ENCODE measurements around the gene CAMK1D.

The CAMK1D gene

GRCh38 chr10:12782537-12782936 is 433.2 kb downstream of the CAMK1D start:
- no peaks in the 10 kb centered on the region for H3K9me3 ChIP-seq (ENCODE audit: control insufficient read depth in 2 of 2, low read length in 2 of 2)
- no peak overlapping the region for H3K4me3 ChIP-seq (ENCODE audit: low read length in 2 of 2)
- H3K36me3 ChIP-seq (ENCODE audit: control insufficient read depth in 2 of 2, insufficient read depth in 2 of 2, low read length in 2 of 2): peaks cover 0 to 7% of the 10 kb centered on the region in 2 donors
- no peaks in the 10 kb centered on the region for H3K27me3 ChIP-seq (ENCODE audit: control insufficient read depth in 1 of 2, insufficient read depth in 2 of 2, low read length in 2 of 2)
- no peak overlapping the region for H3K27ac ChIP-seq (ENCODE audit: low read length)
- no peak overlapping the region for H3K9ac ChIP-seq (ENCODE audit: low read length in 2 of 2)
- peaks cover 4% of the 10 kb centered on the region for H3K4me1 ChIP-seq (ENCODE audit: control insufficient read depth, insufficient read depth, low read length)

GRCh38 chr10:12783293-12783692 is 433.9 kb downstream of the CAMK1D start:
- peaks cover 4% of the 10 kb centered on the region for H3K4me1 ChIP-seq (ENCODE audit: control insufficient read depth, insufficient read depth, low read length)
- H3K27ac ChIP-seq (ENCODE audit: low read length): no peak overlapping the region
- H3K4me3 ChIP-seq (ENCODE audit: low read length in 2 of 2): no peak overlapping the region
- H3K27me3 ChIP-seq (ENCODE audit: control insufficient read depth in 1 of 2, insufficient read depth in 2 of 2, low read length in 2 of 2): no peaks in the 10 kb centered on the region
- no peaks in the 10 kb centered on the region for H3K9me3 ChIP-seq (ENCODE audit: control insufficient read depth in 2 of 2, low read length in 2 of 2)
- H3K36me3 ChIP-seq (ENCODE audit: control insufficient read depth in 2 of 2, insufficient read depth in 2 of 2, low read length in 2 of 2): peaks cover 0 to 7% of the 10 kb centered on the region in 2 donors
- H3K9ac ChIP-seq (ENCODE audit: low read length in 2 of 2): no peak overlapping the region

DNA sequence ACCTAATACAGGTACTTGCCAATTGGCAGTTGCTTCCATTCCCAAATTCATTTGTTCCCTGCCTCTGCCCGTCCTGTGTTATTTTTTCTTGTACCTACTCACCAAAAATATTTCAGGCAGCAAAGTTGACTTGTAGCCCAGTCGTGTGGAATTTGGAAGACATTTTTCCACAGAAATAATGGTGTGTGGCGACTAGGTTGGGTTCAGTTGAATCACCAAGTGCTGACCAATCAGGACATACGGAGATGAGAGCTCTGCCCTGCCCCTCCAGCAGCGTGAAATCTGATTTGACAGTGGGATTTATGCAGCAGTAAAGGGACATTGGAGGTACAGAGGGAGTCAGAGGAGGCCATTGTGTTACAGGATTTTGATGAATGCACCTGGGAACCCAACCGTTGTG is 435.3 kb downstream of the CAMK1D start:
- Histone ChIP-seq H3K36me3 (ENCODE audit: control insufficient read depth in 2 of 2, insufficient read depth in 2 of 2, low read length in 2 of 2) (peaks cover 0 to 7% of the 10 kb centered on the region in 2 donors), H3K9me3 (ENCODE audit: control insufficient read depth in 2 of 2, low read length in 2 of 2) (no peaks in the 10 kb centered on the region), H3K9ac (ENCODE audit: low read length in 2 of 2) (no peak overlapping the region), H3K4me3 (ENCODE audit: low read length in 2 of 2) (no peak overlapping the region), H3K4me1 (ENCODE audit: control insufficient read depth, insufficient read depth, low read length) (peaks cover 4% of the 10 kb centered on the region), H3K27me3 (ENCODE audit: control insufficient read depth in 1 of 2, insufficient read depth in 2 of 2, low read length in 2 of 2) (no peaks in the 10 kb centered on the region), H3K27ac (ENCODE audit: low read length) (no peak overlapping the region)

- no peak overlapping the region for H3K9ac ChIP-seq (ENCODE audit: low read length in 2 of 2)
- H3K27me3 ChIP-seq (ENCODE audit: control insufficient read depth in 1 of 2, insufficient read depth in 2 of 2, low read length in 2 of 2): no peaks in the 10 kb centered on the region
- H3K36me3 ChIP-seq (ENCODE audit: control insufficient read depth in 2 of 2, insufficient read depth in 2 of 2, low read length in 2 of 2): peaks cover 0 to 6% of the 10 kb centered on the region in 2 donors
- no peaks in the 10 kb centered on the region for H3K9me3 ChIP-seq (ENCODE audit: control insufficient read depth in 2 of 2, low read length in 2 of 2)
- no peak overlapping the region for H3K27ac ChIP-seq (ENCODE audit: low read length)
- H3K4me1 ChIP-seq (ENCODE audit: control insufficient read depth, insufficient read depth, low read length): peaks cover 4% of the 10 kb centered on the region
- H3K4me3 ChIP-seq (ENCODE audit: low read length in 2 of 2): no peak overlapping the region
Measured at GRCh38 chr10:12785415-12785831, 436.1 kb downstream of the CAMK1D start.

DNA sequence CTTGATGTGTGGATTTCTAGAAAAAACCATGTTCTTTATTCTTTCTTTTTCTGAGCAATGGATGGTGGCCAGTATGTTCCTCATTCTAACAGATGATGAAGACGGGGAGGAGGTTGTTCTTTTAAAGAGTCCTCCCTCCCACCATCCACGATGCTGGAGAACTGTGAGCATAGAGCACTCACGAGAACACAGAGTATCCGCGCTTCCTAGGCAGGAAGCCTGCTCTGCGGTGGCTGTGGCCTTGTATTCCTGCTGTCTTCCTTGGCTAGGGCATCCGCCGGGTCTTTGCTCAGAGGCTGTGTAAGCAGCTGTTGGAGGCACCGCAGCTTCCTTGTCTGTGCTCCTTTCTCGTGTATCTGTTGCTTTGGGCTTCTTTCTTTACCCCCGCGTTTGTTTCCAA is 437.9 kb downstream of the CAMK1D start:
- H3K36me3 ChIP-seq (ENCODE audit: control insufficient read depth in 2 of 2, insufficient read depth in 2 of 2, low read length in 2 of 2): peaks cover 3% of the 10 kb centered on the region in 2 donors
- no peak overlapping the region for H3K4me3 ChIP-seq (ENCODE audit: low read length in 2 of 2)
- no peaks in the 10 kb centered on the region for H3K9me3 ChIP-seq (ENCODE audit: control insufficient read depth in 2 of 2, low read length in 2 of 2)
- no peaks in the 10 kb centered on the region for H3K27me3 ChIP-seq (ENCODE audit: control insufficient read depth in 1 of 2, insufficient read depth in 2 of 2, low read length in 2 of 2)
- no peak overlapping the region for H3K9ac ChIP-seq (ENCODE audit: low read length in 2 of 2)
- no peak overlapping the region for H3K27ac ChIP-seq (ENCODE audit: low read length)
- peaks cover 4% of the 10 kb centered on the region for H3K4me1 ChIP-seq (ENCODE audit: control insufficient read depth, insufficient read depth, low read length)

DNA sequence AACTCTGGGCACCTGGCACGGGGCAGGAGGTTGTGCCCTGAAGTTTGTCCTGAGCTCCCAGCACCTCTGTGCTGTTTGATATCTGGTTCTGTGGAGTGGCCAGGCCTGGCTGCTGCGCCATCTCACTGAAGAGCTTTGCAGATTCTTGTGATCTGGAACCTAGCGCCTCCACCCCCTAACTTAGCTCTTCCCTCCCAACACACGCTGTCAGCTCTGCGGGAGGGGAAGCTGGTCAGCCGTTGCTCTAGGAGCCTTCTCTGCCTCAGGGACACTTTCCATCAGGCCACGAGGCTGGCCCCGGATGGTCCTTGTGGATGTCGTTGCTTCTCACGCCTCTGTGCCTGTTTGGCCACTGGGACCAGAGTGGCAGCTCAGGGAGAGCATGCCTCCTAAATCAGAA is 438.9 kb downstream of the CAMK1D start:
- H3K27me3 ChIP-seq (ENCODE audit: control insufficient read depth in 1 of 2, insufficient read depth in 2 of 2, low read length in 2 of 2): no peaks in the 10 kb centered on the region
- no peak overlapping the region for H3K4me3 ChIP-seq (ENCODE audit: low read length in 2 of 2)
- no peak overlapping the region for H3K9ac ChIP-seq (ENCODE audit: low read length in 2 of 2)
- no peaks in the 10 kb centered on the region for H3K9me3 ChIP-seq (ENCODE audit: control insufficient read depth in 2 of 2, low read length in 2 of 2)
- no peak overlapping the region for H3K27ac ChIP-seq (ENCODE audit: low read length)
- H3K36me3 ChIP-seq (ENCODE audit: control insufficient read depth in 2 of 2, insufficient read depth in 2 of 2, low read length in 2 of 2): peaks cover 6 to 10% of the 10 kb centered on the region in 2 donors
- no peaks in the 10 kb centered on the region for H3K4me1 ChIP-seq (ENCODE audit: control insufficient read depth, insufficient read depth, low read length)

GRCh38 chr10:12790270-12790669 is 440.9 kb downstream of the CAMK1D start:
- H3K4me1 ChIP-seq (ENCODE audit: control insufficient read depth, insufficient read depth, low read length): no peaks in the 10 kb centered on the region
- no peaks in the 10 kb centered on the region for H3K9me3 ChIP-seq (ENCODE audit: control insufficient read depth in 2 of 2, low read length in 2 of 2)
- H3K9ac ChIP-seq (ENCODE audit: low read length in 2 of 2): no peak overlapping the region
- peaks cover 6 to 12% of the 10 kb centered on the region in 2 donors for H3K36me3 ChIP-seq (ENCODE audit: control insufficient read depth in 2 of 2, insufficient read depth in 2 of 2, low read length in 2 of 2)
- no peaks in the 10 kb centered on the region for H3K27me3 ChIP-seq (ENCODE audit: control insufficient read depth in 1 of 2, insufficient read depth in 2 of 2, low read length in 2 of 2)
- no peak overlapping the region for H3K27ac ChIP-seq (ENCODE audit: low read length)
- H3K4me3 ChIP-seq (ENCODE audit: low read length in 2 of 2): no peak overlapping the region

GRCh38 chr10:12791728-12792127 is 442.4 kb downstream of the CAMK1D start:
- H3K27ac ChIP-seq (ENCODE audit: low read length): no peak overlapping the region
- H3K4me1 ChIP-seq (ENCODE audit: control insufficient read depth, insufficient read depth, low read length): peaks cover 5% of the 10 kb centered on the region
- H3K9me3 ChIP-seq (ENCODE audit: control insufficient read depth in 2 of 2, low read length in 2 of 2): no peaks in the 10 kb centered on the region
- no peak overlapping the region for H3K4me3 ChIP-seq (ENCODE audit: low read length in 2 of 2)
- H3K36me3 ChIP-seq (ENCODE audit: control insufficient read depth in 2 of 2, insufficient read depth in 2 of 2, low read length in 2 of 2): peaks cover 6 to 12% of the 10 kb centered on the region in 2 donors
- H3K9ac ChIP-seq (ENCODE audit: low read length in 2 of 2): no peak overlapping the region
- no peaks in the 10 kb centered on the region for H3K27me3 ChIP-seq (ENCODE audit: control insufficient read depth in 1 of 2, insufficient read depth in 2 of 2, low read length in 2 of 2)

GRCh38 chr10:12792889-12793556 is 443.7 kb downstream of the CAMK1D start:
- no peaks in the 10 kb centered on the region for H3K9me3 ChIP-seq (ENCODE audit: control insufficient read depth in 2 of 2, low read length in 2 of 2)
- H3K27ac ChIP-seq (ENCODE audit: low read length): no peak overlapping the region
- no peaks in the 10 kb centered on the region for H3K27me3 ChIP-seq (ENCODE audit: control insufficient read depth in 1 of 2, insufficient read depth in 2 of 2, low read length in 2 of 2)
- no peak overlapping the region for H3K9ac ChIP-seq (ENCODE audit: low read length in 2 of 2)
- no peak overlapping the region for H3K4me3 ChIP-seq (ENCODE audit: low read length in 2 of 2)
- peaks cover 10% of the 10 kb centered on the region for H3K4me1 ChIP-seq (ENCODE audit: control insufficient read depth, insufficient read depth, low read length)
- peaks cover 6 to 12% of the 10 kb centered on the region in 2 donors for H3K36me3 ChIP-seq (ENCODE audit: control insufficient read depth in 2 of 2, insufficient read depth in 2 of 2, low read length in 2 of 2)

DNA sequence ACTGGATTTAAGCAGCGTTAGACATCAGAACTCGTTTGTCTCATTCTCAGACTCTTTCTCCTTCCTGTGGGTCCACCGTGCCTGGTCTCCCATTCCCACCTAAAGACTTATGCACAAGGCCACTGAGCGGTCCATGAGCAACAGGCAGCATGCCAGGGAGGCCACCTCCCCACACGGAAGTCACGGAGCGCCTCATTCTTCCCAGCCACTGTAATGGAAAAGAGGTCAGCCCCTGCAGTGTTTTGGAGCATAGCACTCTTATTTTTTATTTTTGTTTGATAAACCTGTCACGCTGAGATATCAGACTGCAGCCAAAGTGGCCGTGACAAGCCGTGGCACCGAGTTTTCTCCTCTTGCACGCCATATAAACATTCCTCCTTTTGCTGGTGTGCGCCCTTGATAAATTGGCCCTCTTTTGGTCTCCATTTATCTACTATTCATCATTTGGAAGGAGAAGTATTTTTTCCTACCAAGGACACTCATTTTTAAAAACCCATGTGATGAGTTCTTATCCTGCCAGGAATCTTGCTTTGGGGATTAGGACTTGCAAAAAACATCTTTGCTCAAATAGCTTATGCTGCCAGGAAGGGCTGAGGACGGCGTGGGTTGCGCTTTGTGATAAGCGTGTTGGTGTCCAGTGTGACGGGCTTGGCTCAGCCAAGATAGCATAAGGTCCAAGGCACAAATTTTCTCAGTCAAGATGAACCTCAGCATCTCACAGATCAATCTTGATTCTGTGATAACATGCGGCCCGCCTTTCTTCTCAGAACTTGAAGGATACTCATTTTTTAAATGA is 446.2 kb downstream of the CAMK1D start:
- Histone ChIP-seq H3K9me3 (ENCODE audit: control insufficient read depth in 2 of 2, low read length in 2 of 2) (no peaks in the 10 kb centered on the region), H3K36me3 (ENCODE audit: control insufficient read depth in 2 of 2, insufficient read depth in 2 of 2, low read length in 2 of 2) (peaks cover 6 to 14% of the 10 kb centered on the region in 2 donors), H3K9ac (ENCODE audit: low read length in 2 of 2) (no peak overlapping the region), H3K27ac (ENCODE audit: low read length) (no peak overlapping the region), H3K4me3 (ENCODE audit: low read length in 2 of 2) (no peak overlapping the region), H3K27me3 (ENCODE audit: control insufficient read depth in 1 of 2, insufficient read depth in 2 of 2, low read length in 2 of 2) (no peaks in the 10 kb centered on the region), H3K4me1 (ENCODE audit: control insufficient read depth, insufficient read depth, low read length) (peaks cover 10% of the 10 kb centered on the region)

Measured in stomach smooth muscle (tissue), 2 donors.